HG03565 (cell line): ENCODE data around the gene FAM162B.
"Not testable (repeated sequence)": the region's sequence is repeated elsewhere in the genome, so short reads cannot be mapped to it uniquely, and the experiment has no call there.

Source experiments
- ATAC-seq: cut with Tn5 transposase; IDR thresholded peaks from one replicate; pipeline ENCODE4 v1.9.1; 2021; ENCODE audit warnings: mild to moderate bottlenecking, moderate library complexity; ENCODE audit not compliant: unreplicated experiment

FAM162B gene

GRCh38 chr6:116730513-116730912 is 35.0 kb downstream of the FAM162B start:
- ATAC-seq, result no peak

- ATAC-seq, result no peak
These were observed 38.6 kb downstream of the FAM162B start for GRCh38 chr6:116726947-116727346.

GRCh38 chr6:116714761-116715160 is 50.8 kb downstream of the FAM162B start:
- ATAC-seq, result no peak

GRCh38 chr6:116714296-116714695 is 51.2 kb downstream of the FAM162B start:
- peak; percentile 75 for ATAC-seq

- ATAC-seq, result no peak
These were observed 59.6 kb downstream of the FAM162B start for GRCh38 chr6:116705917-116706316.

- not testable (repeated sequence) for ATAC-seq
These were observed 61.6 kb downstream of the FAM162B start for GRCh38 chr6:116703888-116704287.
